PC-3 (cell line): ENCODE data around the gene DAPK1. TPM values are rescaled to one million over a fixed set of nuclear protein-coding genes. Genes with fewer than 3 reads are reported as not detected.

ENCODE experiments used
- ATAC-seq: fragments of 200-7000 bp; cut with Tn5 transposase; 2 replicates; pipeline ENCODE4 v1.9.1; 2020; ENCODE audit warnings: mild to moderate bottlenecking, moderate library complexity
- BruUV-seq: library from RNA; stranded (reverse); fragments of 400-500 nt; replicated peaks from 2 replicates; lab custom pipeline; 2021; lab: Mats Ljungman, UMichigan
- CTCF ChIA-PET: fragments of 300-600 bp; sonication (Branson Sonifier 250); formaldehyde crosslinking; loops from one replicate; lab custom pipeline; 2022; ENCODE audit warnings: antibody characterized with exemption; lab: Charles Lee
- POLR2A ChIA-PET: fragments of 300-600 bp; sonication (Branson Sonifier 250); formaldehyde crosslinking; loops from one replicate; lab custom pipeline; 2022; ENCODE audit warnings: antibody characterized with exemption; ENCODE audit not compliant: unreplicated experiment; lab: Charles Lee
- DNase-seq: peaks from one replicate; pipeline ENCODE4 v3.0.0-alpha.2; 2015
- H2AFZ ChIP-seq: fragments of 300-600 bp; sonication (generic); 2 replicates; pipeline ENCODE4 v1.6.0; 2016; ENCODE audit warnings: antibody characterized with exemption, low read length
- H3F3A ChIP-seq: fragments of 300-600 bp; sonication (generic); one replicate; pipeline ENCODE4 v1.6.0; 2017; ENCODE audit warnings: antibody characterized with exemption, low read length, control low read depth, mild to moderate bottlenecking; ENCODE audit not compliant: unreplicated experiment
- H3K27ac ChIP-seq: fragments of 300-600 bp; sonication (generic); 2 replicates; pipeline ENCODE4 v1.5.1; 2016; ENCODE audit warnings: mild to moderate bottlenecking, low read length
- H3K27me3 ChIP-seq: fragments of 300-600 bp; sonication (generic); 2 replicates; pipeline ENCODE4 v1.6.1; 2016; ENCODE audit warnings: low read length, mixed read lengths
- H3K36me3 ChIP-seq: fragments of 300-600 bp; sonication (generic); 2 replicates; pipeline ENCODE4 v1.6.1; 2016; ENCODE audit warnings: low read depth, mixed run types, low read length, mixed read lengths
- H3K4me1 ChIP-seq: fragments of 300-600 bp; sonication (generic); 2 replicates; pipeline ENCODE4 v1.5.1; 2016; ENCODE audit warnings: low read length; ENCODE audit not compliant: insufficient read depth
- H3K4me2 ChIP-seq: fragments of 300-600 bp; sonication (generic); 2 replicates; pipeline ENCODE4 v1.6.0; 2016; ENCODE audit warnings: low read length
- H3K4me3 ChIP-seq: fragments of 300-600 bp; sonication (generic); 2 replicates; pipeline ENCODE4 v1.5.1; 2016; ENCODE audit warnings: mild to moderate bottlenecking, low read length, mixed read lengths
- H3K79me2 ChIP-seq: fragments of 300-600 bp; sonication (generic); 2 replicates; pipeline ENCODE4 v1.6.1; 2017; ENCODE audit warnings: low read length, mixed read lengths
- H3K9ac ChIP-seq: fragments of 300-600 bp; sonication (generic); 2 replicates; pipeline ENCODE4 v1.6.0; 2016; ENCODE audit warnings: mild to moderate bottlenecking, low read length
- H3K9me2 ChIP-seq: fragments of 300-600 bp; sonication (generic); replicated peaks from 2 replicates; pipeline ENCODE4 v1.6.1; 2016; ENCODE audit warnings: mixed run types, low read length, mixed read lengths
- H3K9me3 ChIP-seq: fragments of 300-600 bp; sonication (generic); 2 replicates; pipeline ENCODE4 v1.6.1; 2016; ENCODE audit warnings: low read length, mixed read lengths
- H4K20me1 ChIP-seq: fragments of 300-600 bp; sonication (generic); 2 replicates; pipeline ENCODE4 v1.6.1; 2016; ENCODE audit warnings: low read length, mixed read lengths
- CTCF ChIP-seq: fragments of 300-600 bp; sonication (generic); conservative IDR thresholded peaks from 2 replicates; pipeline ENCODE4 v1.5.1; 2017; ENCODE audit warnings: antibody characterized with exemption, low read depth, mild to moderate bottlenecking, low read length
- EZH2 ChIP-seq: fragments of 300-600 bp; sonication (generic); IDR thresholded peaks from one replicate; pipeline ENCODE4 v1.6.1; 2017; ENCODE audit warnings: antibody characterized with exemption, mild to moderate bottlenecking, low read length; ENCODE audit not compliant: unreplicated experiment
- EZH2phosphoT487 ChIP-seq: fragments of 300-600 bp; sonication (generic); IDR thresholded peaks from 2 replicates; pipeline ENCODE4 v1.6.1; 2018; ENCODE audit warnings: mild to moderate bottlenecking, antibody characterized with exemption, low read length, borderline replicate concordance
- intact Hi-C: fragments of 100-400 bp; cut with micrococcal nuclease; formaldehyde crosslinking; loops from 2 replicates; pipeline ENCODE4 v1.9.0; 2023
- total RNA-seq: library from RNA; depleted of rRNA; stranded (reverse); fragments of >200 nt; gene quantifications from 2 replicates; pipeline ENCODE4 v1.2.3, GENCODE V29; 2014

Gene DAPK1
- total RNA-seq, 1 experiment from 2014 or later: not detected

DNA sequence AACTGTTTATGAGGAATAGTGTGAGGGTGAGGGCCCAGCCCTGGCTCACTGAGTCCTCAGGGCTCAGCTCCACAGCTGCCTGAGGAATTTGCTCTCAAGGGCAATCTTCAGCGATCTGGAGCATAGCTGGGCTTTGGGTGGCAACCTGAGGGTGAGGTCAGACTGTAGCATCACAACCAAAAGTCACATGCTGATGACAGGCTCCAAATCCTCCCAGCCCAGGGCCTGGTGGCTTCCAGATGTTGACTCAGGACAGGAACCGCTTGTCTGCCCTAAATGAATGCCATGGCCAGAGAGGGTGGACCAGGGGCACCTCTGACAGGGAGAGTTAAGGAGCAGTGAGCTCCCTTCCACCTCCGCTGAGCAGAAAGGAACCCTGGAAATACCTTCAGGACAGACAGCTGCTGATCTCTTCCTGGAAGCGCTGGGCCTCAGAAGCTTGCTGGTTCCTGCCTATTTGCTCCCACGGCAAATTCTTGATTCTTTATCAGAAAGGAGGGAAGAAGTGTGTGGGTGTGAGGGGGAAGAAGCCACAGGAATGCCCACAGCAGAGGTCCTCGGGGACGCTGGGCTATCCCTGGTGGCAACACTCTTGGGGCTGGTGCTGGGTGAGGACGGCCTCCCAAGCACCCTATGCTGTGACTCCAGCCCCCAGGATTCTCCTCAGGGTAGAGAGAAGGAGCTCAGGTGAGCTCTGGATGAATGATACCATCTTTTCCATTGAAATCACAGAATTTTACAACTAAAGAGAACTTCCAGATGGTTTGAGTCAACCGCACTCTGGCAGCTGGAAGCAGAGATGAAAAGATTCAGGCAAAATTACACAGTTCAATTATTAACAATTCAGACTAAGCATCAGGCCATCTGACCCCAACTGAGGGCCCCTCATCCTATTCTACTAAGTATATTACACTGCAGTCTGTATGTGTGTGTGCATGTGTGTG, 214.5 kb downstream of the DAPK1 start:
- ChIA-PET CTCF (interaction anchor here (1.2 kb wide), 1 partner anchor 14 kb away, joined by 6 read pairs; the partner anchor contains the start of gene CTSL), POLR2A (interaction anchor here (1.2 kb wide), 1 partner anchor 14 kb away, joined by 4 read pairs; the partner anchor contains the start of gene CTSL)
- no TSS peak for BruUV-seq

GRCh38 chr9:87712801-87713277, 215.2 kb downstream of the DAPK1 start:
- Histone ChIP-seq H3K79me2 (no peaks in the 10 kb centered on the region), H3K27ac (peak overlapping the region; percentile 95), H3K9me2 (no peaks in the 10 kb centered on the region), H3K4me3 (no peak overlapping the region), H3K4me2 (no peak overlapping the region), H3F3A (no peaks in the 10 kb centered on the region), H3K9me3 (no peaks in the 10 kb centered on the region), H3K27me3 (no peaks in the 10 kb centered on the region), H3K9ac (peak overlapping the region; percentile 35; the same call in 1 of the 2 replicates), H3K4me1 (peaks cover 34% of the 10 kb centered on the region), H2AFZ (no peak overlapping the region), H3K36me3 (no peaks in the 10 kb centered on the region), H4K20me1 (no peaks in the 10 kb centered on the region)
- ChIA-PET CTCF (interaction anchor here (1.2 kb wide), 1 partner anchor 13 kb away, joined by 6 read pairs; the partner anchor contains the start of gene CTSL), POLR2A (interaction anchor here (1.2 kb wide), 1 partner anchor 13 kb away, joined by 4 read pairs; the partner anchor contains the start of gene CTSL)
- DNase-seq (no peak), ATAC-seq (no peak)
- TF ChIP-seq EZH2phosphoT487: no peak
- TF ChIP-seq EZH2: no peak
- no peak for TF ChIP-seq CTCF
- no TSS peak for BruUV-seq
- intact Hi-C loops: no loop called here

More for the DNA sequence above, 214.5 kb downstream of the DAPK1 start:
- ATAC-seq (no peak), DNase-seq (no peak)
- H3F3A ChIP-seq: no peaks in the 10 kb centered on the region
- no peaks in the 10 kb centered on the region for H3K79me2 ChIP-seq
- H3K4me1 ChIP-seq: peaks cover 34% of the 10 kb centered on the region
- no peak overlapping the region for H3K4me2 ChIP-seq
- no peaks in the 10 kb centered on the region for H3K9me3 ChIP-seq
- 0 out of 2 replicates have a peak overlapping the region, but pooled peaks have one; percentile 95 for H3K27ac ChIP-seq
- H4K20me1 ChIP-seq: no peaks in the 10 kb centered on the region
- no peaks in the 10 kb centered on the region for H3K27me3 ChIP-seq
- H2AFZ ChIP-seq: no peak overlapping the region
- H3K36me3 ChIP-seq: no peaks in the 10 kb centered on the region
- intact Hi-C loops: no loop called here
- TF ChIP-seq EZH2phosphoT487 (no peak), EZH2 (no peak), CTCF (no peak)
- no peak overlapping the region for H3K9ac ChIP-seq
- H3K9me2 ChIP-seq: no peaks in the 10 kb centered on the region
- no peak overlapping the region for H3K4me3 ChIP-seq
